GM23248 (cell line): ENCODE results near the gene OR51F1. TPM values are rescaled to one million over a fixed set of nuclear protein-coding genes. Genes with fewer than 3 reads are reported as not detected.

Experiments
- DNase-seq: peaks from one replicate; pipeline ENCODE4 v3.0.0-alpha.2; 2015
- H2AFZ ChIP-seq: fragments of 200-600 bp; sonication (generic); 2 replicates; pipeline ENCODE4 v1.6.1; 2016; ENCODE audit warnings: antibody characterized with exemption
- H3F3A ChIP-seq: fragments of 200-600 bp; sonication (generic); 2 replicates; pipeline ENCODE4 v1.6.1; 2016; ENCODE audit warnings: mild to moderate bottlenecking, antibody characterized with exemption, mixed run types; ENCODE audit not compliant: insufficient read depth
- H3K27ac ChIP-seq: fragments of 200-600 bp; sonication (generic); 2 replicates; pipeline ENCODE4 v1.5.1; 2016; ENCODE audit warnings: mild to moderate bottlenecking
- H3K27me3 ChIP-seq: fragments of 200-600 bp; sonication (generic); replicated peaks from 2 replicates; pipeline ENCODE4 v1.6.1; 2016; ENCODE audit warnings: mild to moderate bottlenecking; ENCODE audit not compliant: insufficient read depth
- H3K36me3 ChIP-seq: fragments of 200-600 bp; sonication (generic); 2 replicates; pipeline ENCODE4 v1.6.1; 2016; ENCODE audit warnings: low read depth, mild to moderate bottlenecking
- H3K4me1 ChIP-seq: fragments of 200-600 bp; sonication (generic); 2 replicates; pipeline ENCODE4 v1.6.1; 2016; ENCODE audit warnings: mild to moderate bottlenecking; ENCODE audit not compliant: insufficient read depth
- H3K4me2 ChIP-seq: fragments of 200-600 bp; sonication (generic); one replicate; pipeline ENCODE4 v1.6.1; 2016; ENCODE audit warnings: mild to moderate bottlenecking; ENCODE audit not compliant: unreplicated experiment
- H3K4me3 ChIP-seq: fragments of 200-600 bp; sonication (generic); 2 replicates; pipeline ENCODE4 v1.5.1; 2016; ENCODE audit warnings: mild to moderate bottlenecking
- H3K79me2 ChIP-seq: fragments of 200-600 bp; sonication (generic); 2 replicates; pipeline ENCODE4 v1.6.1; 2016; ENCODE audit warnings: mild to moderate bottlenecking; ENCODE audit not compliant: insufficient read depth
- H3K9ac ChIP-seq: fragments of 200-600 bp; sonication (generic); 2 replicates; pipeline ENCODE4 v1.6.1; 2016; ENCODE audit warnings: mild to moderate bottlenecking
- H3K9me2 ChIP-seq: fragments of 200-600 bp; sonication (generic); 2 replicates; pipeline ENCODE4 v1.6.1; 2016; ENCODE audit warnings: mixed run types, mild to moderate bottlenecking, moderate library complexity; ENCODE audit not compliant: insufficient read depth
- H3K9me3 ChIP-seq: fragments of 200-600 bp; sonication (generic); one replicate; pipeline ENCODE4 v1.6.1; 2017; ENCODE audit warnings: low read depth
- H4K20me1 ChIP-seq: fragments of 200-600 bp; sonication (generic); 2 replicates; pipeline ENCODE4 v1.6.0; 2016; ENCODE audit not compliant: insufficient read depth
- EZH2 ChIP-seq: fragments of 200-600 bp; sonication (generic); IDR thresholded peaks from 2 replicates; pipeline ENCODE4 v1.6.1; 2018; ENCODE audit warnings: antibody characterized with exemption, mild to moderate bottlenecking; ENCODE audit not compliant: insufficient read depth, poor library complexity, severe bottlenecking
- EZH2phosphoT487 ChIP-seq: fragments of 200-600 bp; sonication (generic); IDR thresholded peaks from 2 replicates; pipeline ENCODE4 v1.6.1; 2018; ENCODE audit warnings: antibody characterized with exemption, moderate library complexity, mild to moderate bottlenecking, low read depth; ENCODE audit not compliant: insufficient read depth
- WGBS, 2 experiments: methylation state at CpG; one replicate each; pipeline ENCODE4 v1.1.6; 2015 to 2017; ENCODE audit warnings: low lambda C conversion rate in 2 of 2, low coverage in 1 of 2; ENCODE audit errors: missing lambda C conversion rate in 2 of 2; 5-methylcytosine and 5-hydroxymethylcytosine counted together
- in situ Hi-C: fragments of 300-500 bp; cut with MboI; formaldehyde crosslinking; loops from 2 replicates; pipeline ENCODE4 v1.15.0; 2020
- polyA plus RNA-seq: library from polyadenylated mRNA; unstranded; fragments of >200 nt; fragmentation: Nextera tagmentation; extraction: Ambion mirVana; gene quantifications from 2 replicates; pipeline ENCODE4 v1.2.1, GENCODE V29; 2016
- total RNA-seq: library from RNA; depleted of rRNA; stranded (reverse); fragments of >200 nt; shearing (Covaris generic); gene quantifications from 2 replicates; pipeline ENCODE4 v1.2.3, GENCODE V29; 2014

OR51F1 gene
- total and polyA plus RNA-seq, 2 experiments from 2014 or later = not detected

DNA sequence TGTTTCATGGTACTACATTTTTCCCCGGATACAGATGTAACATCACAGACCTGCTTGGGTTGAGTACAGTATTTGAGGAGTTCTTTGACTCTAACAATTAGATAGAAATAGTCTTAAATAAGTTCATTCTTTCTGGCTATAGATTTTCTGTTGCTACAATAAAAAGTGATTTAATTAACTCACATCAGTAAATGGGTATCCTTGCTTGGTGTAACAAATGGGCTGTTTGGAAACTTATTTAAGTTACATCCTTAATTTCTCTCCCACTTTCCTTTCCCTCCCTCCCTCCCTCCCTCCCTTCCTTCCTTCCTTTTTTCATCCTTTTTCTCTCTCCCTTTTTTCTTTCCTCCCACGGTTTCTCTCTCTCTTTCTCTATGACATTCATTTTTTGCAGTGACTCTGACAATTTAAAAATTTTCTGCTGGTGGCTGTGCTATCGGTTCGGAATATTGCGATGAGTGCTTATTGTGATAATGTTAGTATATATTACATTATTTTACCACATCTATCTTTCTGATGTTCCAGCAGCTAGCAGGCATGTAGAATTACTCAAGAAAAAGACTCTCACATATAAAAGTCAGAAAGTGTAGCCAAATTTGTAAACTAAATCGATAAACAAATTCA lies 3.2 kb downstream of the OR51F1 start:
- Histone ChIP-seq H3K27me3 (no peaks in the 10 kb centered on the region), H3F3A (no peaks in the 10 kb centered on the region), H3K36me3 (no peaks in the 10 kb centered on the region), H3K9me3 (no peaks in the 10 kb centered on the region), H2AFZ (no peak overlapping the region), H3K79me2 (no peaks in the 10 kb centered on the region), H3K4me3 (no peak overlapping the region), H3K9ac (no peak overlapping the region), H3K4me2 (no peak overlapping the region), H4K20me1 (no peaks in the 10 kb centered on the region), H3K9me2 (no peaks in the 10 kb centered on the region), H3K4me1 (no peaks in the 10 kb centered on the region), H3K27ac (no peak overlapping the region)
- DNase-seq = no peak
- TF ChIP-seq EZH2 (no peak), EZH2phosphoT487 (no peak)
- in situ Hi-C loops = no loop called here
- WGBS, 2 experiments = 36 to 38% methylated on average over 6 of the region's 6 CpGs

GRCh38 chr11:4763096-4763495 lies 6.6 kb downstream of the OR51F1 start:
- no peak for DNase-seq
- Histone ChIP-seq H3K79me2 (no peaks in the 10 kb centered on the region), H3K9me3 (no peaks in the 10 kb centered on the region), H2AFZ (no peak overlapping the region), H3K36me3 (no peaks in the 10 kb centered on the region), H3K27ac (no peak overlapping the region), H4K20me1 (no peaks in the 10 kb centered on the region), H3K4me1 (no peaks in the 10 kb centered on the region), H3K27me3 (no peaks in the 10 kb centered on the region), H3K4me2 (no peak overlapping the region), H3K4me3 (no peak overlapping the region), H3F3A (no peaks in the 10 kb centered on the region), H3K9ac (no peak overlapping the region), H3K9me2 (no peaks in the 10 kb centered on the region)
- 33 to 43% methylated on average over 2 of the region's 2 CpGs for whole genome bisulfite sequencing, 2 experiments
- TF ChIP-seq EZH2phosphoT487 = no peak
- TF ChIP-seq EZH2 = no peak
- in situ Hi-C loops = no loop called here

DNA sequence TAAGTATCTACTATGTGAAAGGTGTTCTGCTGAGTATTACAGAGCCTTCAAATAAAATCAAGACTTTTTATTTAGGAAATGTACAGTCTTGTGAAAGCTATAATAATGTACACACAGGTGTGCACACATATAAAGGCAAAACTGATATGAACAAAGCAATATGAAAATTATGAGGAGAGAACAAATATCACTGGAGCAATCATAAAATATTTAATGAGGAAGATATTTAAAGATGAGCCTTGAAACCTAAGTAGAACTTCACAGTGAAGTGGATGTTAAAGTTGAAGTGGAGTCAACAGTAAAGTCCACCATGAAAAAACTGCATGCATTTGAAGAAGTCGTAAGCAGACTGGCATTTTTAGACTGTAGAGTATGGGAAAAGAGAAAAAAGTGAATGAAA lies 18.5 kb downstream of the OR51F1 start:
- Histone ChIP-seq H3K27me3 (no peaks in the 10 kb centered on the region), H3K9me3 (no peaks in the 10 kb centered on the region), H3K9ac (no peak overlapping the region), H3K79me2 (no peaks in the 10 kb centered on the region), H3K27ac (no peak overlapping the region), H3K9me2 (no peaks in the 10 kb centered on the region), H3F3A (no peaks in the 10 kb centered on the region), H3K4me3 (no peak overlapping the region), H4K20me1 (no peaks in the 10 kb centered on the region), H3K36me3 (no peaks in the 10 kb centered on the region), H3K4me1 (no peaks in the 10 kb centered on the region), H3K4me2 (no peak overlapping the region), H2AFZ (no peak overlapping the region)
- in situ Hi-C loops = no loop called here
- DNase-seq = no peak
- WGBS, 2 experiments = 15 to 18% methylated on average over 1 of the region's 1 CpG
- TF ChIP-seq EZH2 = no peak
- no peak for TF ChIP-seq EZH2phosphoT487

GRCh38 chr11:4748438-4748837 lies 21.3 kb downstream of the OR51F1 start:
- no peak overlapping the region for H3K27ac ChIP-seq
- TF ChIP-seq EZH2phosphoT487 (no peak), EZH2 (no peak)
- DNase-seq = peak; percentile 31
- no peaks in the 10 kb centered on the region for H3K79me2 ChIP-seq
- H3K4me2 ChIP-seq = no peak overlapping the region
- H3K27me3 ChIP-seq = no peaks in the 10 kb centered on the region
- no peaks in the 10 kb centered on the region for H4K20me1 ChIP-seq
- 24 to 27% methylated on average over 6 of the region's 6 CpGs for WGBS, 2 experiments
- H3K4me3 ChIP-seq = no peak overlapping the region
- no peaks in the 10 kb centered on the region for H3K9me2 ChIP-seq
- no peak overlapping the region for H3K9ac ChIP-seq
- no peaks in the 10 kb centered on the region for H3K36me3 ChIP-seq
- no peaks in the 10 kb centered on the region for H3K4me1 ChIP-seq
- no peak overlapping the region for H2AFZ ChIP-seq
- in situ Hi-C loops = no loop called here
- H3K9me3 ChIP-seq = no peaks in the 10 kb centered on the region
- no peaks in the 10 kb centered on the region for H3F3A ChIP-seq

- H3K27ac ChIP-seq = no peak overlapping the region
- H3K9ac ChIP-seq = no peak overlapping the region
- TF ChIP-seq EZH2 (no peak), EZH2phosphoT487 (no peak)
- no peaks in the 10 kb centered on the region for H3F3A ChIP-seq
- H3K4me1 ChIP-seq = no peaks in the 10 kb centered on the region
- in situ Hi-C loops = no loop called here
- no peak for DNase-seq
- no peak overlapping the region for H3K4me3 ChIP-seq
- H3K79me2 ChIP-seq = no peaks in the 10 kb centered on the region
- H2AFZ ChIP-seq = no peak overlapping the region
- no peak overlapping the region for H3K4me2 ChIP-seq
- H4K20me1 ChIP-seq = no peaks in the 10 kb centered on the region
- H3K27me3 ChIP-seq = no peaks in the 10 kb centered on the region
- 5 to 14% methylated on average over 2 of the region's 2 CpGs for WGBS, 2 experiments
- no peaks in the 10 kb centered on the region for H3K36me3 ChIP-seq
- H3K9me3 ChIP-seq = no peaks in the 10 kb centered on the region
- no peaks in the 10 kb centered on the region for H3K9me2 ChIP-seq
Observed at GRCh38 chr11:4740735-4741134, 29.0 kb downstream of the OR51F1 start.
